ENCODE results near the gene MYOM3.
A peak's percentile ranks its signal among the peaks of the same experiment; 100 is the strongest.
"Not testable (repeated sequence)": the region's sequence is repeated elsewhere in the genome, so short reads cannot be mapped to it uniquely, and the experiment has no call there.

The MYOM3 gene

GRCh38 chr1:24069817-24070216 lies 42.1 kb downstream of the MYOM3 start:
- DNase-seq: no peak

DNA sequence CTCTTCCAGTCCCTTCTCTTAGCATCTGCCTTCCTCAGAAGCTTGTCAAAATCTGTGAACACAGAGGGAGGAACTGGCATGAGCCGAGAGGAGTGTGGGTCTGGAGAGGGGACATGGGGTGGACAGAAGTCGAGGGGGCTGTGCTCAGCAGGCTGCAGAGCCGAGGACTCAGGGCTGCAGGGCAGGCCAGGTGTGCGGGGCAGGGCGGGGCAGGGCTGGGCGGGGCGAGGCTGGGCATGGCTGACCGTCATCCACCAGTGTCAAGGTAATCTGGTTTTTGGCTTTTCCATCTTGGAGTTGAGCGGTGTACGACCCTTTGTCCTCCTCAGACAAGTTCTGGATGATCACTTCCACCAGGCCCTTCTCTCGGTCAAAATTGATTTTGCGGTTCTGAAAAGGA lies 44.0 kb downstream of the MYOM3 start:
- no peak for DNase-seq

DNA sequence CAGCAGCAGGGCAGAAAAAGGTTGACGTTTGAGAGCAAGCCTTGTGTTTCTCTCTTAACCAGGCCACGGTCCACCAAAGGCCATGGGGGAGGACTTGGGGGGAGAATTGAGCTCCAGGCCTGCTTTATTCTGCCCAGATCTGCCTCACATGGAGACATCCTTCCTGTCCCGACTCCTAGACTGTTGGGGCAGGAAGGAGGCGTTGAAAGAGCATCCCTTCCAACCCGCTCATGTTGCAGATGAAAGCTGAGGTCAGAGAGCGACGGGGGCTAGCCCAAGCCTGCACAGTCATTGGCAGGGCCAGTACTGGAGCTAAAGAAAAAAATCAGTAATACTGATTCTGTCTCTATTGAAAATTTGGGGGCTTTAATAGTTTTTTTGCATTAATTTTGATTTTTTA lies 46.6 kb downstream of the MYOM3 start:
- no peak for DNase-seq

- no peak for DNase-seq
Observed at GRCh38 chr1:24062221-24062620, 49.7 kb downstream of the MYOM3 start.

DNA sequence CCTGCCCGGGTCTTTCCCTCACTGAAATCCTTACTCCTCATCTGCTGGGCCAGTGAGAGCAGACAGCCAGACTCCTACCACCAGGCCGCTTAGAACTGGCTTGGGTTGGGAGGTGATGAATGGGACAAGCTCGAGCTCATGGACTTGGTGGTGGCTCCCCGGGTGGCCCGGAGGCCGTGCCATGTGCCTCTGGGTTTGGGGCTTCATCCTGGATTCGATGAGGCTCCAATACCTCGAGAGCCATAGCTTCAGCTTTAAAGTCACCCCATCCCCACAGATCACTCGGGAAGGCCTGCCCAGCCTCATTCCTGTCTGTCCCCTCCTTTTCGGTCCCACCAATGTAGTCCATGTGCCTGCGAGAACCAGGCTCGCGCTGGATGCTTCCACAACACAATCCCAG lies 51.5 kb downstream of the MYOM3 start:
- DNase-seq: no peak

- DNase-seq: no peak
Observed at GRCh38 chr1:24058671-24059455, 53.1 kb downstream of the MYOM3 start.

- DNase-seq: no peak
Observed at GRCh38 chr1:24057171-24057570, 54.8 kb downstream of the MYOM3 start.

GRCh38 chr1:24055681-24056080 lies 56.3 kb downstream of the MYOM3 start:
- DNase-seq: no peak

DNA sequence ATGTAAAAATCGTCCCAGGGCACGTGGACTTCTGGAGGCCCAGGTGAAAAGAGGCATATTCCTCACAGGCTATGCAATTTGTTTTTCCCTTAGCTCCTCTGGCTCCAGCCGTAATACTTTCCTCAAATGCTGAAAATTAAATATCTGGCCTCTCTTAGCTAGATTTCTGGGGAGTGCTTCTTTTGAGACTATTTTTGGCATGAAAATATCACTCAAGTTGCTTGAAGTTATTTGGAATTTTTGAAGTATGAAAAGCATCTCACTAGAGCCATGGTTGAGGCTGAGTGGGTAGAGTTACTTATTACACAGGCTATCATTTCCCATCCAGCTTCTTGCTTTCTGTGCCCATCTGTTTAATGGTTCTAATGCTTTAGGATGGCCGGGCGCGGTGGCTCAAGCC lies 59.7 kb downstream of the MYOM3 start:
- DNase-seq: no peak

DNA sequence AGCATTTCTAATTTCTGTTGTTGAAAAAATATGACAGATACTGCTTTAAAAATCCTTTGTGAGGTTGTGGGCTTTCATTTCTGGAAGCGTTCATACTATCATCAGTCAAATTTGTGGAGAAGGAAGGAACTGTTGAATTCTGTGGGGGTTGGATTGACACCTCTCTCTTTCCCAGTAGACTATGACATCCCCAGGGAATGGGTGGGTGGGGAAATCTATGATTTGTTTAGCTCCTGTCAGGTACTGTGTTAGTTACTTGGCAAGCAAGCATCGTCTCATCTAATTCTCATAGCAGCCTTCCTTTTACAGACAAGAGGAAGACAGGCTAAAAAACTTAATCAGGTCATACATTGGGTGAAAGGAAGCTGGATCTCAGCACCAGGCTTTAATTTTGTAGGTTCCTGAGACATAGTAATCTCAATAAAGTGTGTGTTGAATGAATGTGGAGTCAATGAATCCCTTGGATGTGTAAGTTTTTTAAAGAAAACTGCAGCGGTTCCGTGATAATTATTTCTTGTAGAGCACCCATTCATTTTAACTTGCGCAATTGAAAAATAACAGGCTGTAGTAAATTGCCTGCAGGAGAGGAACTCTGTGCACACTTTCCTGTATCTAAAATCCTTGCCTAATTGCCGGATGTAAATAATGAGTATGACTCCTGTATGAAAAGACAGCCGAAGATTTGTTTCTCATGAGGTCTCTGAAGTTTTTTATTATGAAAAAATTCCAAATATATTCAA lies 60.6 kb downstream of the MYOM3 start:
- no peak for DNase-seq

DNA sequence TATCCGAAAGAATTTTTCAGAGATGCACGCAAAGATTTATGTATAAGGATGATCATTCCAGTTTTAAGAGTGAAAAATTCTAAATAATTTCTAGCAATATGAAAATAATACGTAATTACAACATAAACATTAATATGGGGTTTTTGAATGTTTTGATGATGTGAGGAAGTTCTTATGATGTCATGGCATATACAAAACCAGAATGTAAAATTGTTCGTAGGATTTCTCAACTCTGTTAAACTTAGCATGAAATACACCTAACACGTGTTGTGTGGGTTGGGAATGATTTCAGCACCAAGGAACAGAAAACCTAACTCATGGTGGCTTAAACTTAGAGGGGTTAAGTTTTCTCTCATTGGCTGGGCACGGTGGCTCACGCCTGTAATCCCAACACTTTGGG lies 62.2 kb downstream of the MYOM3 start:
- no peak for DNase-seq

DNA sequence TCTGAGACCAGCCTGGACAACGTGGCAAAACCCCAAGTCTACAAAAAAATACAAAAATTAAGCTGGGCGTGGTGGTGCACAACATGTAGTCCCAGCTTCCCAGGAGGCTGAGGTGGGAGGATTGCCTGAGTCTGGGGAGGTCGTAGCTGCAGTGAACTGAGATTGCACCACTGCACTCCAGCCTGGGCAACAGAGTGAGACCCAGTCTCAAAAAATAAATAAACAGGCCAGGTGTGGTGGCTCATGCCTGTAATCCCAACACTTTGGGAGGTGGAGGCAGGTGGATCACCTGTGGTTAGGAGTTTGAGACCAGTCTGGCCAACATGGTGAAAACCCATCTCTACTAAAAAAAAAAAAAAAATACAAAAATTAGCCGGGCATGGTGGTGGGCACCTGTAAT lies 63.0 kb downstream of the MYOM3 start:
- DNase-seq: not testable (repeated sequence)

DNA sequence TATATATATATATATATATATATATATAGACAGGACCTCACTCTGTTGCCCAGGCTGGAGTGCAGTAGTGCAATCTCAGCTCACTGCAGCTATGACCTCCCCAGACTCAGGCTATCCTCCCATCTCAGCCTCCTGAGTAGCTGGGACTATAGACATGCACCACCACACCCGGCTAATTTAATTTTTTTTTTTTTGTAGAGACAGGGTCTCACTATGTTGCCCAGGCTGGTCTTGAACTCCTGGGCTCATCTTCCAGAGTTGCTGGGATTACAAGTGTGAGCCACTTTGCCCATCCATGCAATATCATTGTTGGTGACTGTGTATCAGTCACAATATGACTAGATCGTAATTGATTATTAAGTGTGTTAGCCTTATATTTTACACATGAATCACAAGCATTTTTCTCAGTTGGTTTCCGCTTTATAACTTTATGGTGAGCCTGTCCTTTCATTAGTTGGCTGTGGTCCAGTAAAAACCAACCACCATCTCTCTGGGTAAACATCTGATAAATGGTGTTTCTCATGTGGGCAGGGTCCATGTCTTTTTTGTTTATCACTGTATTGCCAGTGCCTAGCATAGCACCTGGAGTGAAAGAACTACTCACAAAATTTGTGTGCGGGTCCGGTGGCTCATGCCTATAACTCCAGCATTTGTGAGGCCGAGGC lies 63.6 kb downstream of the MYOM3 start:
- no peak for DNase-seq

DNA sequence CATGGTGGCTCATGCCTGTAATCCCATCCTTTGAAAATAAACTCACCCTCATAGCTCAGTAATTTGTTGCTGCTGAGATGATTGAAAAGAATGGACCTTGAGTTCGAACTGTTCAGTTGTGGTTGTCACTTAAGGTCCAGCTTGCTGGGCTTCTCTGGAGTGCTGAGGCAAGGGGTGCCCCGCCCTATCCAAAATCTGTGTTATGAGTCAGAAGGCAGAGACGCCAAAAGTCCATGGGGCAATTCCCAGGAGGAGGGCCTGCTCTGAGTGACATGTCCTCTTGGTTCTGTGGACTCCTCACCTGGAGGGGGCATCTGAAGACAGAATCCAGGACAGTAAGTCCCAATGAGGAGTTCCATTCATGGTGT lies 64.8 kb downstream of the MYOM3 start:
- no peak for DNase-seq

- DNase-seq: no peak
Observed at GRCh38 chr1:24045771-24046170, 66.2 kb downstream of the MYOM3 start.

GRCh38 chr1:24044672-24045071 lies 67.3 kb downstream of the MYOM3 start:
- not testable (repeated sequence) for DNase-seq

DNA sequence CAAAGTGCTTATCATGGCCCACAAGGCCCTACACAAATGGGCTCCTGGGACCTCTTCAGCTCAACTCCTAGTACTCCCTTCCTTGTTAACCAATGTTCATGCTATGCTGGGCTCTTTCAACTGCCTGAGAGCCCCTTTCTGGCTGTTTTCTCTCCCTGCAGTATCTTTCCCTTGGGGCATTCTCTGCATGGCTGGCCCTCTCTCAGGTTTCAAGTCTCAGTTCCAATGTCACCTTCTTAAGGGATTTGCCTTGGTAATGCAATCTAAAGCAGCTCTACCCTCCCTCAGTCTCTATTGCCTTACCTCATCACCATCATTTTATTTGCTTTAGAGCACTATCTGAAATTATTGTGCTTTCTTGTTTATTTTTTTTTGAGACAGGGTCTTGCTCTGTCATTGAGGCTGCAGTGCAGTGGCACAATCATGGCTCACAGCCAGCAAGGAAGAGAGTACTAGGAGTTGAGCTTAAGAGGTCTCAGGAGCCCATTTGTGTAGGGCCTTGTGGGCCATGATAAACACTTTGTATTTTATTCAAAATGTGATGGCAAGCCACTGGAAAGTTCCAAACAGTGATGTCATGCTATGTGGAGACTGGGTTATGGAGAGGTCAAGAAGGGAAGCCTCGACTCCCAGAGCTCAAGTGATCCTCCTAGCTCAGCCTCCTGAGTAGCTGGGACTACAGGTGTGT lies 68.4 kb downstream of the MYOM3 start:
- no peak for DNase-seq

GRCh38 chr1:24042315-24042714 lies 69.6 kb downstream of the MYOM3 start:
- no peak for DNase-seq

DNA sequence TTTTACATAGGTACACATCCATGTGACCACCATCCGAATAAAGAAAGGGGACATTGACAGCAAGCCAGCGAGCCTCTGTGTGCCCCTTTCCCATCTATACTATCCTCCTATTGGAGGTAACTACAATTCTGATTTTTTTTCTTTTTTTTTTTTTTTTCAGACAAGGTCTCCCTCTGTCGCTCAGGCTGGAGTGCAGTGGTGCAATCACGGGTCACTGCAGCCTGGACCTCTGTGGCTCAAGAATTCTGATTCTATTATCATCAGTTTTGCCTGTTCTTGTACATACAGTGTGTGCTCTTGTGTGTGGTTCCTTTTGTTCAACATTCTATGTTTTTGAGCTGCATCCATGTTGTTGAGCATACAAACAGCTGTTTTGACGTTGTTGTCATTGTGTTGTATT lies 75.8 kb downstream of the MYOM3 start:
- DNase-seq: no peak

DNA sequence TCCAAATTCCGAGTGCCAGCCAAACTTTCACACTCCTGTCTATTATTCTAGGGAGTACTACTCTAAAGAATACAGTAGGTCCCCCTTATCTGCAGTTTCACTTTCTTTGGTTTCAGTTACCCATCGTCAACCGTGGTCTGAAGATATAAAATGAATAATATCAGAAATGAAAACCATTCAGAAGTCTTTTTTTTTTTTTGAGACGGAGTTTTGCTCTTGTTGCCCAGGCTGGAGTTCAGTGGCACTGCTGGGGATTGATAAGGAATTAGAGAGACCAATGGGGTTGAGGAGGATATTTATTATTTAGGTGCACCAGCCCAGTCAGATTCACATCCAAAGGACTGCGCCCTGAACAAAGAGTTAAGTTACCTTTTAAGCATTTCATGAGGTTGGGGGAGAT lies 79.0 kb downstream of the MYOM3 start:
- DNase-seq: no peak

DNA sequence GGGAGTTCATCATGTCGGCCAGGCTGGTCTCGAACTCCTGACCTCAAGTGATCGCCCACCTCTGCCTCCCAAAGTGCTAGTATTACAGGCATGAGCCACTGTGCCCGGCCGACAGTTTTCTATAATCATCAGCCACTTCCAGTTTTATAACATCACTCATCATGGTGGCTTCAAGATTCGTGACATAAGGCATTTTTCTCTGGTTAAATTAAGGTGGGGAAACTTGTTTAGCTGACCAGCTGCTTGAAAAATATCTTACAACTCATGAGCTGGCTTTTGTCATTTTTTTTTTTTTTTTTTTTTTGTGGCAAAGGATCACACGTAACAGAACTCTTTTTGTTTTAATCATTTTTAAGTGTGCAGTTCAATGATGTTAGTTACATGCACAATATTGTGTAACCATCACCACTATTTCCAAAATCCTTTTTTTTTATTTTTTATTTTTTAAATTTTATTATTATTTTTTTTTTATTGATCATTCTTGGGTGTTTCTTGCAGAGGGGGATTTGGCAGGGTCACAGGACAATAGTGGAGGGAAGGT lies 80.9 kb downstream of the MYOM3 start:
- DNase-seq: not testable (repeated sequence)

DNA sequence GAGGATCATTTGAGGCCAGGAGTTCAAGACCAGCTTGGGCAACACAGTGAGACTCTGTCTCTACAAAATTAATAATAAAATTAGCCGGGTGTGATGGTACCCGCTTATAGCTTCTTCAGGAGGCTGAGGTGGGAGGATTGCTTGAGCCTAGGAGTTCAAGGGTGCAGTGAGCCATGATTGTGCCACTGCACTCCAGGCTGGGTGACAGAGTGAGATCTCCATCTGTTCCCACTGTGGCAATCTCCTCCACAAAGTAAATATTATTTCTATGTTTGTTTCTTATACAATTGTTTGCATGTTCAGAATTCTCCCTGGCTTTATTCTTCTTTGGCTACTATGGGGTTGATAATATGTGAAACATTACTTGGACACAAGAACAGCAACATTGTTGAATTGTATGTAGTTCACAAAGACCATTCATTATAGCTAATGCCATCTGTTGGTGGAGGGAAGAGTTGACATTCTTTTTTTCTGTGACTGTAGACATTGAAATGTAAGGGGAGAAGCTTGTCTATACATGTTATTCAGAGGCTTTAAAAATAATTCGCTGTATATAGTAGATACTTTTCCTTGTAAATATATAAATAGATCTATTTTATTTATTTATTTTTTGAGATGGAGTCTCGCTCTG lies 84.0 kb downstream of the MYOM3 start:
- DNase-seq: peak; percentile 40

Measured in CD4-positive, alpha-beta T cell treated with Interleukin-21 for 1 hour (primary cell).